Spleen (tissue), 11 donors: ENCODE data around the gene LCP2. TPM values are rescaled to one million over a fixed set of nuclear protein-coding genes. Genes with fewer than 3 reads are reported as not detected.

ENCODE experiments used
- DNase-seq: peaks from one replicate; pipeline ENCODE4 v3.0.0-alpha.2; 2020
- H3K27ac ChIP-seq, 8 donors: fragments of 200-600 bp; sonication (generic) in 7 of 8; 1 replicate in 4 of 8; 2 replicates in 4 of 8; pipeline versions ENCODE4 v1.5.0 to v1.8.0; 2016 to 2021; ENCODE audit warnings: inconsistent platforms in 4 of 8, mild to moderate bottlenecking in 4 of 8, moderate library complexity in 1 of 8
- H3K27me3 ChIP-seq, 7 donors: fragments of 200-600 bp; sonication (generic) in 6 of 7; replicated peaks in 1 of 7; 1 replicate in 4 of 7; 2 replicates in 3 of 7; pipeline versions ENCODE4 v1.5.0 to v1.8.0; 2016 to 2021; ENCODE audit warnings: inconsistent platforms in 3 of 7, mild to moderate bottlenecking in 1 of 7
- H3K36me3 ChIP-seq, 6 donors: fragments of 200-600 bp; sonication (generic) in 5 of 6; 1 replicate in 4 of 6; 2 replicates in 2 of 6; pipeline versions ENCODE4 v1.5.0 to v1.8.0; 2016 to 2021; ENCODE audit warnings: inconsistent platforms in 2 of 6
- H3K4me1 ChIP-seq, 6 donors: fragments of 200-600 bp; sonication (generic) in 5 of 6; 1 replicate in 3 of 6; 2 replicates in 3 of 6; pipeline versions ENCODE4 v1.5.0 to v1.8.0; 2016 to 2021; ENCODE audit warnings: inconsistent platforms in 3 of 6
- H3K4me3 ChIP-seq, 8 donors: fragments of 200-600 bp; sonication (generic) in 7 of 8; 1 replicate in 4 of 8; 2 replicates in 4 of 8; pipeline versions ENCODE4 v1.5.0 to v1.8.0; 2016 to 2021; ENCODE audit warnings: inconsistent platforms in 4 of 8, mild to moderate bottlenecking in 4 of 8, moderate library complexity in 2 of 8
- H3K9me3 ChIP-seq, 8 donors: fragments of 200-600 bp; sonication (generic) in 7 of 8; 1 replicate in 4 of 8; 2 replicates in 4 of 8; pipeline versions ENCODE4 v1.5.0 to v1.8.0; 2016 to 2021; ENCODE audit warnings: inconsistent platforms in 4 of 8
- CTCF ChIP-seq, 11 experiments: fragments of 200-600 bp in 7 of 11; fragments of 450-650 bp in 4 of 11; sonication (generic) in 4 of 11; IDR thresholded peaks in 8 of 11; conservative IDR thresholded peaks in 3 of 11; 1 replicate in 7 of 11; 2 replicates in 4 of 11; pipeline versions ENCODE4 v1.4.0 to v1.8.0; 2016 to 2021; ENCODE audit warnings: antibody characterized with exemption in 11 of 11, inconsistent platforms in 4 of 11, mild to moderate bottlenecking in 1 of 11
- POLR2A ChIP-seq, 3 donors: fragments of 450-650 bp; IDR thresholded peaks; one replicate each; pipeline ENCODE4 v1.5.1; 2017; ENCODE audit warnings: antibody characterized with exemption in 3 of 3, mild to moderate bottlenecking in 1 of 3
- POLR2AphosphoS5 ChIP-seq, 3 donors: sonication (generic); formaldehyde crosslinking; IDR thresholded peaks; one replicate each; pipeline ENCODE4 v1.5.1; 2017; ENCODE audit warnings: antibody characterized with exemption in 3 of 3
- WGBS, 5 donors: extraction: QIAGEN DNeasy Blood & Tissue Kit in 3 of 5; methylation state at CpG; one replicate each; pipeline versions ENCODE4 v1.1.5 to v1.1.7; 2013 to 2018; 5-methylcytosine and 5-hydroxymethylcytosine counted together
- intact Hi-C: fragments of 100-400 bp; cut with DNase I; formaldehyde crosslinking; loops from one replicate; pipeline ENCODE4 v1.15.0; 2023; ENCODE audit warnings: low total_unique reads
- polyA plus RNA-seq, 3 donors: library from polyadenylated mRNA; stranded (reverse); fragments of 200-250 nt; gene quantifications; one replicate each; pipeline ENCODE4 v1.2.1, GENCODE V29; 2013
- total RNA-seq, 7 donors: library from RNA; depleted of rRNA in 3 of 7; stranded (reverse); fragments of >200 nt in 3 of 7; fragmentation: NEBNext Ultra II Directional in 4 of 7; extraction: Animal tissue kit (Norgen Biotek cat#: 25700) in 4 of 7; gene quantifications; one replicate each; pipeline versions ENCODE4 v1.1.0 to v1.2.1, GENCODE V29; 2016 to 2021
- donor health status: healthy with polysubstance abuse.
- donor health status: DM: no; HTN: no; CAD: no; lungs with moderate emphysema.
- donor health status: DM: no; HTN: no; CAD: no.
- donor health status: Bipolar disorder and iron deficiency.
- donor health status: healthy.
- donor health status: DM: no; HTN: no; CAD: no.
- donor health status: DM: yes; HTN: yes; CAD: no.

LCP2 gene
- total and polyA plus RNA-seq, 10 donors, result 28.3 to 272 (median 214) TPM

GRCh38 chr5:170200876-170201275 is 96.7 kb downstream of the LCP2 start:
- DNase-seq, result no peak
- Histone ChIP-seq H3K9me3 (no peaks in the 10 kb centered on the region), H3K27ac (no peak overlapping the region), H3K4me1 (no peaks in the 10 kb centered on the region), H3K4me3 (no peak overlapping the region), H3K27me3 (no peaks in the 10 kb centered on the region), H3K36me3 (no peaks in the 10 kb centered on the region)
- WGBS, 5 donors, result 0 to 44% (median 22%) methylated on average over 1 of the region's 1 CpG
- intact Hi-C loops, result no loop called here
- TF ChIP-seq CTCF (IDR thresholded peaks at IDR 0.05 in 8 of 11, conservative IDR thresholded peaks at IDR 0.05 in 3 of 11) (no peak), POLR2A (IDR thresholded peaks at IDR 0.05) (no peak), POLR2AphosphoS5 (IDR thresholded peaks at IDR 0.05) (no peak)

Other genes starting within 250 kb of the LCP2 start
- gene FOXI1, start 191.9 kb downstream of the LCP2 start, total RNA-seq, result not detected
- gene FOXI1, start 191.9 kb downstream of the LCP2 start, polyA plus RNA-seq, result not detected
- gene C5orf58, start 64.8 kb downstream of the LCP2 start, total RNA-seq, result not detected
- gene C5orf58, start 64.8 kb downstream of the LCP2 start, polyA plus RNA-seq, result under 1 TPM in 1 of 3 donors, not detected in 2; 0.35 TPM
- 1 to 10 TPM in 3 of 7 donors, under 1 TPM in 4; 0.13 to 2.2 (median 0.97) TPM for gene KCNMB1, start 91.6 kb upstream of the LCP2 start, total RNA-seq
- gene KCNMB1, start 91.6 kb upstream of the LCP2 start, polyA plus RNA-seq, result under 1 TPM; 0.63 to 0.80 (median 0.74) TPM
- 10 to 100 TPM in 3 of 7 donors, 1 to 10 TPM in 4; 5.7 to 20.0 (median 9.9) TPM for gene KCNIP1, start 206.2 kb upstream of the LCP2 start, total RNA-seq
- gene KCNIP1, start 206.2 kb upstream of the LCP2 start, polyA plus RNA-seq, result under 1 TPM; 0.08 to 0.86 (median 0.46) TPM